Nucleus accumbens (tissue), 56 donors: ENCODE measurements around the gene FGF22.

ENCODE experiments used
- DNase-seq, 56 donors: peaks; one replicate each; lab custom pipeline; 2025; lab: John Stamatoyannopoulos, UW

The FGF22 gene

GRCh38 chr19:640161-640558 is 481 bp downstream of the FGF22 start:
- DNase-seq: no peak

- no peak for DNase-seq
Observed at GRCh38 chr19:640606-641189, 1.0 kb downstream of the FGF22 start.

GRCh38 chr19:641702-642101 is 2.0 kb downstream of the FGF22 start:
- DNase-seq: no peak

GRCh38 chr19:642767-643727 is 3.4 kb downstream of the FGF22 start:
- DNase-seq: no peak

GRCh38 chr19:643736-644135 is 4.1 kb downstream of the FGF22 start:
- DNase-seq: no peak

GRCh38 chr19:644363-644762 is 4.7 kb downstream of the FGF22 start:
- no peak for DNase-seq

- DNase-seq: no peak
Observed at GRCh38 chr19:644789-645188, 5.1 kb downstream of the FGF22 start.

- DNase-seq: no peak
Observed at GRCh38 chr19:645912-646778, 6.5 kb downstream of the FGF22 start.

GRCh38 chr19:646779-647565 is 7.3 kb downstream of the FGF22 start:
- no peak for DNase-seq

GRCh38 chr19:647566-648284 is 8.0 kb downstream of the FGF22 start:
- DNase-seq: no peak

- no peak for DNase-seq
Observed at GRCh38 chr19:648305-648704, 8.6 kb downstream of the FGF22 start.

- DNase-seq: no peak
Observed at GRCh38 chr19:648904-649801, 9.5 kb downstream of the FGF22 start.

GRCh38 chr19:650121-650520 is 10.4 kb downstream of the FGF22 start:
- DNase-seq: no peak

- no peak for DNase-seq
Observed at GRCh38 chr19:651114-651818, 11.6 kb downstream of the FGF22 start.

- DNase-seq: no peak
Observed at GRCh38 chr19:651991-652390, 12.3 kb downstream of the FGF22 start.

- DNase-seq: no peak
Observed at GRCh38 chr19:652467-653389, 13.0 kb downstream of the FGF22 start.

GRCh38 chr19:653425-653824 is 13.7 kb downstream of the FGF22 start:
- no peak for DNase-seq
